Activated T-cell treated with anti-CD3 and anti-CD28 coated beads for 24 hours (primary cell): ENCODE results near the gene LKAAEAR1.

Source experiments
- DNase-seq: peaks from one replicate; pipeline ENCODE4 v3.0.0-alpha.2; 2020; ENCODE audit warnings: low read depth

LKAAEAR1 gene

DNA sequence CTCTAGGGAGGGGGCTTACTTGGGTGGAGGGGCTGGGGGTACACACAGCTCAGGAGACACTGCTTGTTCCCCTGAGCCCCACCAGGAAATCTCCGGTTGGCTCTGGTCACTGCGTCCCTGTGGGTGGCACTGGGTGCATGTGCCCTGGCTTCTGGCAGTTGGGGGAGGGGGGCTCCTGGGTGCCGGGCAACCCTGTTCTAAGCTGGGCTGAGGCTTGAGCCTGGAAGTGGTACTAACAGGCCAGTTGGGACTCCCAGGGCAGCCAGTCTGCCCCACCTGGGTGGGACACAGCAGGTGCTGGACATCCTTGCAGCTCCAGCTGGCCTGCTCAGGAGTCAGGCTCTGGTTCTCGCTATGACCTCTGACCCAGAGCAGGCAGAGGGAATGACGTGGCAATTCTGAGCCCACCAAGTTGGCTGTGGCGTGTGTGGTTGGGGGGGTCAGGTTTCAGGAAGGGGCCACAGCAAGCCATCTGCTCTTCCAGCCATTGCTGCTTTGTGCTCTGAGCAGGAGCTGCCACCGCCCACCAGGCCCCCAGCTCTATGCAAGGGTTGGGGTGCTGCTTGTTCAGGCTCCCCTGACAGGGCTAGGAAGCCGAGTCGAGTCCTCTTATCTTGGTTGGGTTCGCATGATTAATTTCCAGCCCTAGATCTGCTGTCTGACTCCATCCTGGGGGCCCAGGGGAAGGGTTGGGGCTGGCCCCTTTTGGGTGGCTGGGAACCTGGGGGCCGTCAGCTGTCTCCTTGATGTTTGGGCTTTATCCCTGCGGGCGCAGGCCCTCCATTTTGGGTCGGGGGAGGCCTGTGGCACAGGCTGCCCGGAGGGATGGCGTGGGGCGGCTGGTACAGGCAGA, 47.6 kb downstream of the LKAAEAR1 start:
- no peak for DNase-seq

DNA sequence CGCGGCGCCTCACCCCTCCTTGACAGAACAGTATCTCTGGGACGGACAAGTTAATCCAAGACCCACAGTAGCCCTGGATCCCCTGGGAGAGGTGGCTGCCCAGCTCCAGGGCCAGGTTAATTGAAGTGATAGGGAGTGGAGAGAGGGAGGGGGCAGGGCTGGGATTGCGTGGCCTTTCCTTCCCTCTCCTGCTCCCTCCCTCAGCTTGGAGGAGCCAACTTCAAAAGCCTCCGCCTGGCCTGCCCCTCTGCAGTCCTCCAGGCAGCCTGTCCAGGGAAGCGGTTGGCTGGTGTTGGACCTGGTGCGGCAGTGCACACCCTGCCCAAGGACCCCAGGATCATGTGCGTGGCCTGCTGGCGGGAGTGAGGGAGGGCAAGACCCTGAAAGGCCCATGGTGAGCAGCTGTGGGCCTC, 48.3 kb downstream of the LKAAEAR1 start, which contains the start of gene C20orf204:
TSS of gene C20orf204 (plus strand) at position 250 of the 413 bp plus-strand sequence. CDS start at position 392, 142 bp downstream.
- no peak for DNase-seq

DNA sequence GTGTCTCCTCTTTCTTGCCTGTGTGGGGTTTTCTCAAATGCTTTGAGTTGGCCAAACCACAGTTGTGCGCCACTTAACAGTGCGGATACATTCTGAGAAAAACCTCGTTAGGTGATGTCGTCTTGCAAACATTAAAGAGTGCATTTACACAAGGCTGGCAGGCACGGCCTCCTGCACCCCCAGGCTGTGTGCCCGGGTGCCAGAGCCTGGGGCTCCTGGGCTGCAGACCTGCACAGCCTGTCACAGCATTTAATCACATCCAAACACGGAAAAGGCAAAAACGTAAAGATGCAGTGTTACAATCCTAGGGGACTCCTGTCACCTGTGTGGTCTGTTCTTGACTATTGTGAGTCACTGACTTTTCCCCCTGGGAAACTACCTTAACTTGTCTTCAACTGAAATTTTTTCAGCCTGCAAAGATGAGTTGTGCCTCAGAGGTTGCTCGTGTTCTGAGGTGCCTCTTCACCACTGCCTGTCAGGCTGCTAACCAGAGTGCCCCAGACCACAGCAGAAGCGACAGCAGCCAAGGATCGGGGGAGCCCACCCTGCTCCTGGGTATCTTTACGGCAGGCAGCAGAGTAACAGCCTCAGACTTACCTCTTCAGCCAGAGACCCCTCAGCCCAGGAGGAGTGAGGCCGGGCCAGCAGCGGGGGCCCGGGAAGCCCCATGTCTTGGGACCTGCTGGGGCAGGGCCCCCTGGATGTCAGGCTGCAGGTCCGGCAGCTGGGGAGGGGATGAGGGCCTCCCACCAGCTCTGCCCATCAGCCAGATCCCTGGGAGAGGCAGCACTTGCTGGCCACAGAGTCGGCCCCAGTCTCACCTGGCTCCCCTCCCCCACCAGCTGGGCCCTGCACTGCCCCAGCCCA, 48.9 kb downstream of the LKAAEAR1 start:
- DNase-seq: no peak

DNA sequence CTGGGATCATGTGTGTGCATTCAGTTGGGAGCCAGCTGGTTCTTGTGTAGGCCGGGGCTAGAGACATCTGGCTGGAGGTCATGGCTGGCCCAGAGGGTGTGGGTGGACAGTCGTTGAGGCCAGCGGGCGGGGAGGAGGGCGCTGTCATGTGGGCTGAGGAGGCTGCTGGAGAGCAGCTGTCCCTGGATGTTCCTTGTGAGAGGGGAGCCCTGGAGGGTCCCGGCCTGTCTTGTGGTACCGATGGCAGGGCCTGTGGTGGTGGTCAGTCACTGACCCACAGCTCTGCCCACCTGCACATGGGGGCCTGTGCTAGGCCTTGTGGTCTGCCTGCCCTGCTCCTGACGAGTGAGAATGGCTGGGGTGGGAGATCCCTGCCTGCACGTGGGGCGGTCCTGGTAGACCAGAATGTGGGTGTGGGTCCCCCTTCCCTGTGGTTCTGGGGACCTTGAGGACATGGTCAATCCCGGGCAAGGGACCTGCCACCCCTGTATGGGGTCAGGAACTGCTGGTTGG, 50.2 kb downstream of the LKAAEAR1 start:
- no peak for DNase-seq
